ENCODE data around the gene NINJ1.
A peak's percentile ranks its signal among the peaks of the same experiment; 100 is the strongest.
"Not testable (repeated sequence)": the region's sequence is repeated elsewhere in the genome, so short reads cannot be mapped to it uniquely, and the experiment has no call there.

The NINJ1 gene

DNA sequence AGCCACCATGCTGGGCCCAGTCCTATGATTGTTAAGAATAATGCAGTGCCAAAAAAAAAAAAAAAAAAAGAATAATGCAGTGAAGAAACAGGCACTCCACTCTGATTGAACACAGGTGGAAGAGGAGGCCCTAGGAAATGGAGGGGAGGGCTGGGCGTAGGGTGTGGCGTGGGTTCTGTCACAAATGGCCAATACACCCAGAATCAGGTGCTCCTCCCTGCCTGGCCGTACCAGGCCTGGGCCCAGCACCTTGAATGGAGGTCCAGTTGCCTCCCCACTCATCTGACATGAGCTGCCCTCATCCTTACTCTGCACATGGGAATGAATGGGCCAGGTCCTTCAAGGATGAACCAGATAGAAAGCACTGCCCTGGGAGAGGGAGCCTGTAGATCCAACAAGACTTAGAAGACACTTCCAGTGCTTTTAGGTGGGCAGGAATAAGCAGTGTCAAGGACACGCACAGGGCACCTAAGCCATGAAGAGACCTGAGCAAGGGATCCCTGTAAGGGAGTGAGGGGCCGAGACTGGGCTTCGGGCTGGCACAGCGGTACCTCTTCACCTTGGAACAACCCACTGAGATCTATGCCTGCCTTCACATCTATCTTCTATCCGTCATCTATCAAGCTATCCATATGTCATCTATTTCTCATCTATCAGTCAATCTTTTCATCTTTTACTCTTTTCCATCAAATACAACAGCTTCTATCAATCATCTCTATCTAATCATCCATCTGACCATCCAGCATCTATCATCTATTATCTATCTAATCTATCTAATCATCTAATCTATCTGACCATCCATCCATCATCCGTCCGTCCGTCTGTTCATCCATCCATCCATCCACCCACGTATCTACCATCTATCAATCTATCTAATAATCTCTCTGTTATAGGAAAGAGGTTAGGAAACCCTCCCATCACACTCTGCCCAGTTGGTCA, 15.9 kb downstream of the NINJ1 start:
- no peak for TF ChIP-seq JUND (IDR thresholded peaks at IDR 0.05; ENCODE audit: low read depth)
- in situ Hi-C loops (cut with HindIII; ENCODE audit: low pct_unique_long_range_greater_than_20kb, low sequenced_read_pairs) = no loop called here
- DNase-seq (ENCODE audit: low read depth in 1 of 2, low spot score in 1 of 2) = no peak

DNA sequence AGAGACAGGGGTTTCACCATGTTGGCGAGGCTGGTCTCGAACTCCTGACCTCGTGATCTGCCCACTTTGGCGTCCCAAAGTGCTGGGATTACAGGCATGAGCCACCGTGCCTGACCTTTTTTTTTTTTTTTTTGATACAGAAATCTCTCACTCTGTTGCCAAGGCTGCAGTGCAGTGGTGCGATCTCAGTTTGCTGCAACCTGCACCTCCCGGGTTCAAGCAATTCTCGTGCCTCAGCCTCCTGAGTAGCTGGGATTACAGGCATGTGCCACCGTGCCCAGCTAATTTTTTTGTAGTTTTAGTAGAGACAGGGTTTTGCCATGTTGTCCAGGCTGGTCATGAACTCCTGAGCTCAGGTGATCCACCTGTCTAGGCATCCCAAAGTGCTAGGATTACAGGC, 16.5 kb downstream of the NINJ1 start:
- DNase-seq (ENCODE audit: low read depth in 1 of 2, low spot score in 1 of 2); in situ Hi-C loops (cut with HindIII; ENCODE audit: low pct_unique_long_range_greater_than_20kb, low sequenced_read_pairs): not testable (repeated sequence)

DNA sequence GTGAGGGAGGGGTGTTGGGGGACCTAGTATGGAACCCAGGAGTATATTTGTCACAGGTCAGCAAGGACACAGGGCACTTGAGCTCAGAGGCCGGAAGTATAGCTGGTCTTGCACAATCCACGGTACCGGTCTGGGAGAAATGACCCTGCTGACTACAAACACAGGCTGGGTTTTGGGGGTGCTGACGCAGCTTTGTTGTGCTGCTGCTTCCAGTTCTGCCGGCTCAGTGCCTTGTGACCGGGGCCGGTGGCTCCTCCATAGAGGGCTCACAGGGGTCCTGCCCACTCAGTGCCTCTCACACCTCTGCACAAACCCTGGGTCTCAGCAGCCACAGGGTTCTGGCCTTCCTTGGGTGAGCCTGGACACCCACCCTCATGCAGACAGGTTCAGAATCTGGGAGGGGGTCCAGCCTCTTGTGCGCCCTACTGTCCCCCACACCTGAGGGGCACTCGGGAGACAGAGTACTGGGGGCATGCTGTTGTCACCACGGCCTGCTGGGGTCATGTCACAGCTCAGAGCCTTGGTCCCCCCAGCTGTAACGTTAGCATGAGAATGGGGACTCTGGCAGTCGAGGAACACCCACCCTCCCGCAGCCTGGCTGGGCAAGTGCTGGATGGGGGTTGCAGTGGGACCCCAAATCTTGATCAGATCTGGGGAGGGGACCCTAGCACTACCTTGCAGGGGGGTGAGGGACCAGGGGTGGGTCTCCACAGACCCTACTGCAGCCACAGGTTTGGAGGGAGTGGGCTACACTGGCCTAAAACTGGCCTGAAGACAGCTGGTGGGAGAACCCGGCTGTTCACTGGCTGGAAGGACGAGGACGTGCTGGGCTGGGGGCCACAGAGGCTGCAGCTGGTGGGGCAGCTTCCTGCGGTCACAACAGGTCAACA, 17.7 kb downstream of the NINJ1 start:
- no peak for TF ChIP-seq JUND (IDR thresholded peaks at IDR 0.05; ENCODE audit: low read depth)
- peak in 1 of 2 experiments; percentile 57 for DNase-seq (ENCODE audit: low read depth in 1 of 2, low spot score in 1 of 2)
- in situ Hi-C loops (cut with HindIII; ENCODE audit: low pct_unique_long_range_greater_than_20kb, low sequenced_read_pairs) = no loop called here

DNA sequence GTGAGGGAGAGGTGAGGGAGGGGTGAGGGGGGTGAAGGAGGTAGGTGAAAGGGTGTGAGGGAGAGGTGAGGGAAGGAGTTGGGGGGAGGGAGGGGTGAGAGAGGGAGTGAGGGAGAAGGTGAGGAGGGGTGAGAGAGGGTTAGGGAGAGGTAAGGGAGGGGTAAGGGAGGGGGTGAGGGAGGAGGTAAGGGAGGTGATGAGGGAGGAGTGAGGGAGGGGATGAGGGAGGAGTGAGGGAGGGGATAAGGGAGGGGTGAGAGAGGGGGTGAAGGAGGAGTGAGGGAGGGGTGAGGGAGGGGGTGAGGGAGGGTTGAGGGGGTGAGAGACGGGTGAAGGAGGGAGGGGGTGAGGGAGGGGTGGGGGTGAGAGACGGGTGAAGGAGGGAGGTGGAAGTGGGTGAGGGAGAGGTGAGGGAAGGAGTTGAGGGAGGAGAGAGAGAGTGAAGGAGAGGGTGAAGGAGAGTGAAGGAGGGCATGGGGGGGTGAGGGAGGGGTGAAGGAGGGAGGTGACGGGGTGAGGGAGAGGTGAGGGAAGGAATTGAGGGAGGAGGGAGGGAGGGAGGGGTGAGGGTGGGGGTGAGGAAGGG, 18.5 kb downstream of the NINJ1 start:
- TF ChIP-seq JUND (IDR thresholded peaks at IDR 0.05; ENCODE audit: low read depth) = no peak
- in situ Hi-C loops (cut with HindIII; ENCODE audit: low pct_unique_long_range_greater_than_20kb, low sequenced_read_pairs) = no loop called here
- DNase-seq (ENCODE audit: low read depth in 1 of 2, low spot score in 1 of 2) = no peak

DNA sequence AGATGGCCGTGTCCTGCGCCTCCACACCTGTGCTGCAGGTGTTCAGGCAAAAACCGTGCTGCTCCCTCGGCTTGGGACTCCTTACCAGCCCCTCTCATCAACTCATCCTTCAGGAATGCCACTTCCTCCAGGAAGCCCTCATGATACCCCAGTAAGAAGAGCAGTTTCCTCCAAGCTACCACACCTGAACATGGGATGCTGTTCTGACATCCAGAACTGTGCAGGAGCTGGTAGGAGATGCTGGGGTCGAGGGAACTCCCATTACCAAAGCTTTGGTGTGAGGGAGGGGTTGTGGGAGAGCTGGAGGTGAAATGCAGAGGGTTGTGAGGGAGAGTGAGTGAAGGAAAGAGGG, 19.1 kb downstream of the NINJ1 start:
- TF ChIP-seq JUND (IDR thresholded peaks at IDR 0.05; ENCODE audit: low read depth) = no peak
- in situ Hi-C loops (cut with HindIII; ENCODE audit: low pct_unique_long_range_greater_than_20kb, low sequenced_read_pairs) = no loop called here
- DNase-seq (ENCODE audit: low read depth in 1 of 2, low spot score in 1 of 2) = no peak

DNA sequence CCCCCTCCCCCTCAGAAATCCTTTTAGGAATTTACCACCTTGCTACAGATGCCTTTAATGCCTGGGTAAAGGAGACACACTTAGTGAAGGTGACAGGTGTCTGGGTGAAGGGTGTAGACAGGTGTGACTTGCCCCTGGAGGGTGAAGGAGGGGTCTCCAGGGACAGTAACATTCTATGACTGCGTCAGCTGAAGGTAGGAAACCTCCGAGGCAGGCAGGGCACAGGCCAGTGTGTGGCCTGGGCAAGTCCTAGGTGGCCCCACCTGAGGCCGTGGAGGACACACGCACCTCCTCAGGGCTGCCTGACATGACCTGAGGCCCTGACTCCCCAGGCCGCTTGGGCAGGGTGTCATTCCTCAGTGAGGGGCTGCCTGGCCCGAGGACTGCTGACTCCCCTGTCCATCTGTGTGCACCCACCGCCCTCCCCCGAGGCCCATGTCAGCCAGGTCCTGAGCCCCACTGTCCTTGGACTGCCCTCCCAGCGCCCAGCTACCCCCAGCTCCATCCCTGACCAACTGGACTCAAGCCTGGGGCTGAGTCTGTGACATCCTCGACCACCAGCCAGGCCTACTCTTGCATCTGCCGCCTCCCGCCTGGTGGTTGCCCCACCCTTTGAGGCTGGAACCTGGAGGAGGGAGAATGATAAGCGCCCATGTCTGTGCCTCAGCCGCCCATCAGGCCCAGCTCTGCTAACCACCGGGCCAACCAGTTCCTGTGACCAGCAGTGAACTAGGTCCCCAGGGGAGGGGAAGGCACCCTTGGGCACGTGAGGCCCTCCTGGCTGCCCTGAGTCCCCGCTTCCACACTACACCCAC, 19.7 kb downstream of the NINJ1 start:
- in situ Hi-C loops (cut with HindIII; ENCODE audit: low pct_unique_long_range_greater_than_20kb, low sequenced_read_pairs) = no loop called here
- no peak for DNase-seq (ENCODE audit: low read depth in 1 of 2, low spot score in 1 of 2)
- TF ChIP-seq JUND (IDR thresholded peaks at IDR 0.05; ENCODE audit: low read depth) = no peak

DNA sequence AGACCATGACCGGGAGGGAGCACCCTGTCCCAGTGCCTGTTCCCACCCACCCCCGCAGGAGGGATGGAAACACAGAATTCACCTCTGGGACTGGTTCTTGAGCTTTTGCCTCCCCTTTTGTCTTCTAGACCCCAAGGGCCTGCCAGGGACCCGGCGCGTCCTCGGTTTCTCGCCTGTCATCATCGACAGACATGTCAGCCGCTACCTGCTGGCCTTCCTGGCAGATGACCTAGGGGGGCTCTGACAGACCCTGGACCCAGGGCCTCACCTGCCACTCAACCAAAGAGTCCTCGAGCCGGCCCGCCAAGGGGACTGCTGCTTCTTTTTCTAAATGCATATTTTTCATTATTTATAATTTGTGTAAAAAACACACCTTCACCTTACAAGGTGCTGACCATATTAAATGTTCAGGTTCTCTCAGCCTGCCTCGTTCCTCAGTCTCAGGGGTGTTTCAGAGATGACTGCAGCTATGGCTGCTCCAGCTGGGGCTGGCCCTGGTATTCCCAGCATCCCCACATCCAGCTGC, 21.1 kb downstream of the NINJ1 start:
- TF ChIP-seq JUND (IDR thresholded peaks at IDR 0.05; ENCODE audit: low read depth) = no peak
- DNase-seq (ENCODE audit: low read depth in 1 of 2, low spot score in 1 of 2) = no peak
- in situ Hi-C loops (cut with HindIII; ENCODE audit: low pct_unique_long_range_greater_than_20kb, low sequenced_read_pairs) = no loop called here

DNA sequence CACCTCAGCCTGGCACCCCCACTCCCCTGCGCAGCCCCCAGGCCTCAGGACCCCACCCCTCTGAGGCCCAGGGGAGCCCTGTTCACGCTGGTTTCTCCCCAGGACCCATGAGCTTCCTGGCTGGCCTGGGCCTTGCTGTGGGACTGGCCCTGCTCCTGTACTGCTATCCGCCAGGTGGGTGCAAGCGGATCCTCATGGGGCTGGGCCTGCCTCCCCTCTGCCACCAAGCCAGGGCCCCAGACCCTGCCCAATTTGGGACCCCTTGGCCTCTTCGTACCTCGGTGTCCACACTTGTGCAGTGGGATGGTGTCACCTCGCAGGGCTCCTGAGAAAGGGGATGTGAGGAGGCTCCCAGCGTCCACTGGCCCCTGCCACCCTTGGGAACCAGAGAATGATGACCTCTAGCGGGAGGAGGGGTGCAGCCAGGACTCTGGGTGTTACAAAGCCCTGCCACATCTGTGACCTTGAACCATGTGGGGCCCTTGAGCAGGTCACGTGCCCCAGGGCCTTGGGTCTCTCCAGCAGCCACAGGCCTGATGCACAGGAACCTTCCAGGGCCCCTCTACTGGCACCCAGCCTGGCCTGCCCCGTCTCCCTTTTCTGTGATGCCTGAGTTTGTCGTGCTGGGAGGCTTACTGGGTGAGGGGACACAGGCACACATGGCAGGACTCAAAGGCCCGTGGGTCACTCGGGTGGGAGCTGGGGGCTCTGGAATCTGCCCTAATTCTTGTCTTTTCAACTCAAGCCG, 21.8 kb downstream of the NINJ1 start:
- TF ChIP-seq JUND (IDR thresholded peaks at IDR 0.05; ENCODE audit: low read depth) = no peak
- no peak for DNase-seq (ENCODE audit: low read depth in 1 of 2, low spot score in 1 of 2)
- in situ Hi-C loops (cut with HindIII; ENCODE audit: low pct_unique_long_range_greater_than_20kb, low sequenced_read_pairs) = no loop called here

DNA sequence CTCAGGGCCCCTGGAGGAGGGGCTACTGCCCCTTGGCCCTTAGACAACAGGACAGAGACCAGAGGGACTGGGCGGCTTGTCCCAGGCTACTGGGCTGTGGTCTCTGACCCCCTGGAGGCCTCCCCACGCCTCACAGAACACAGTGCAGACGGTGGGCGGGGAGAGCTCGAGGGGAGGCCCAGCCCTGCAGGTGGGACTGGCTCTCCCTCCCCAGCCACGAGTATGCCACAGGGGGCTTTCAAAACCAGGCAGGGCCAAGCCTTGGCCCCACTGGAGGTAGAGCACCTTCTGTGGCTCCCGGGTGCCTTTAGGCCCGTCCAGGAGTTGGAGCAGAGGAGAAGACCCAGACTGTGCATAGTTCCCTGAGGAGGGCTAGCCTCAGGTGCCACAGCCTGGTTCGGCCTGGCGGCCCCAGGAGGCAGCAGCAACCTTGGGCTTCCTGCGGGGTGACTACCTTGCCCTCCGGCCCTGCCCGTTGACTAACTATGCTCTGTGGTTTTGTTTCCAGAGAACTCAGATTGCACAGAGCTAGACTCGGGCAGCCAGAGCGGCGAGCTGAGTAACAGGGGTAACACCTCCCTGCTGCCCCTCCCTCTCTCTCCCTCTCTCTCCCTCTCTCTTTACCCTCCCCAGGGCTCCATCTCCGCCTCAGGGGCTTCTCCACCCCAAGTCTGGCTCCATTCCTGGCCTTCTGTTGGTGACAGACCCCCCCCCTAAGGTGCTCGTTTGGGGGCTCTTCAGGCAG, 22.5 kb downstream of the NINJ1 start:
- TF ChIP-seq JUND (IDR thresholded peaks at IDR 0.05; ENCODE audit: low read depth) = no peak
- in situ Hi-C loops (cut with HindIII; ENCODE audit: low pct_unique_long_range_greater_than_20kb, low sequenced_read_pairs) = no loop called here
- no peak for DNase-seq (ENCODE audit: low read depth in 1 of 2, low spot score in 1 of 2)

DNA sequence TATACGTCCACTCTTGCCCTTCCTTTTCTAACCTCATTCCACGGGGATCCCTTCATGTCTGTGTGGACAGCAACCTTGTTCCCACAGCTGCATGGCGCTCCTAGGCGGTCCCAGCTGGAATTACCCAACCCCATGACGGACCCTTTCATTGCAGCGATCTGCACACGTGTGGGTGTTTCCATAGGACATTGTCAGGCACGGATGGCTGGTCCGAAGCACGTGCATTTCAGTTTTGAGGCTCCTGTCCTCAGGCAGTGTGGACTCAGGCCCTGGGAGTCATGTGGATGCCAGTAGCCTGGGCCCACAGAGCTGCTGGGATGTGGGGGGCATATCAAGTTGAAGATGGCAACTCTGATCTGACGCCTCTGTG, 23.1 kb downstream of the NINJ1 start:
- DNase-seq (ENCODE audit: low read depth in 1 of 2, low spot score in 1 of 2) = no peak
- in situ Hi-C loops (cut with HindIII; ENCODE audit: low pct_unique_long_range_greater_than_20kb, low sequenced_read_pairs) = no loop called here
- TF ChIP-seq JUND (IDR thresholded peaks at IDR 0.05; ENCODE audit: low read depth) = no peak

Data from T47D (cell line).